Stimulated activated CD8-positive, alpha-beta memory T cell treated with anti-CD3 and anti-CD28 coated beads, Interleukin-7, amount 100 ng/mL, for 1 hour (primary cell): ENCODE measurements around the gene FBXL4.

Source experiments
- DNase-seq, 2 donors: peaks; one replicate each; pipeline ENCODE4 v3.0.0-alpha.2; 2020; ENCODE audit warnings: low read depth in 2 of 2

FBXL4 gene

GRCh38 chr6:98947411-98948292 is at the start of gene FBXL4:
Gene FBXL4 (minus strand): TSS chr6:98947946. CDS start chr6:98926988, 20,958 bp downstream.
- peak; percentile 52 to 54 for DNase-seq

GRCh38 chr6:98995116-98995515 is 47.4 kb upstream of the FBXL4 start:
- no peak for DNase-seq

GRCh38 chr6:98992535-98992934 is 44.8 kb upstream of the FBXL4 start:
- no peak for DNase-seq

GRCh38 chr6:98986071-98986615 is 38.4 kb upstream of the FBXL4 start:
- no peak for DNase-seq

- no peak for DNase-seq
These were observed 37.6 kb upstream of the FBXL4 start for GRCh38 chr6:98985391-98985790.

- no peak for DNase-seq
These were observed 36.4 kb upstream of the FBXL4 start for GRCh38 chr6:98984121-98984520.

- DNase-seq, result no peak
These were observed 33.7 kb upstream of the FBXL4 start for GRCh38 chr6:98981473-98981872.

- no peak for DNase-seq
These were observed 33.1 kb upstream of the FBXL4 start for GRCh38 chr6:98980819-98981218.

GRCh38 chr6:98977671-98978292 is 30.0 kb upstream of the FBXL4 start:
- no peak for DNase-seq

- DNase-seq, result no peak
These were observed 29.1 kb upstream of the FBXL4 start for GRCh38 chr6:98976674-98977385.

GRCh38 chr6:98975421-98975820 is 27.7 kb upstream of the FBXL4 start:
- DNase-seq, result no peak

- DNase-seq, result no peak
These were observed 26.6 kb upstream of the FBXL4 start for GRCh38 chr6:98974309-98974708.

GRCh38 chr6:98973571-98973970 is 25.8 kb upstream of the FBXL4 start:
- no peak for DNase-seq

- DNase-seq, result no peak
These were observed 23.6 kb upstream of the FBXL4 start for GRCh38 chr6:98971303-98971702.

GRCh38 chr6:98970469-98970868 is 22.7 kb upstream of the FBXL4 start:
- DNase-seq, result no peak

GRCh38 chr6:98967616-98968015 is 19.9 kb upstream of the FBXL4 start:
- no peak for DNase-seq

- DNase-seq, result no peak
These were observed 11.9 kb upstream of the FBXL4 start for GRCh38 chr6:98959631-98960030.

GRCh38 chr6:98958776-98959175 is 11.0 kb upstream of the FBXL4 start:
- no peak for DNase-seq

- DNase-seq, result no peak
These were observed 9.7 kb upstream of the FBXL4 start for GRCh38 chr6:98957450-98957849.

GRCh38 chr6:98949589-98949988 is 1.8 kb upstream of the FBXL4 start:
- DNase-seq, result no peak

GRCh38 chr6:98946879-98947410 is 801 bp downstream of the FBXL4 start:
- peak in 1 of 2 donors; percentile 13 for DNase-seq

- no peak for DNase-seq
These were observed 1.4 kb downstream of the FBXL4 start for GRCh38 chr6:98946266-98946878.
